GM12878 (cell line): Measurements from ENCODE around the gene MCUB. TPM values are rescaled to one million over a fixed set of nuclear protein-coding genes. Genes with fewer than 3 reads are reported as not detected.

ENCODE experiments used
- ATAC-seq: fragments of 200-7000 bp; cut with Tn5 transposase; 3 replicates; pipeline ENCODE4 v1.9.1; 2020; ENCODE audit warnings: mild to moderate bottlenecking, moderate library complexity
- BruUV-seq: library from RNA; stranded (reverse); fragments of 400-500 nt; replicated peaks from 2 replicates; lab custom pipeline; 2021; lab: Mats Ljungman, UMichigan
- CTCF ChIA-PET: fragments of 300-600 bp; sonication (Branson Sonifier 250); formaldehyde crosslinking; extraction: SDS; loops from one replicate; lab custom pipeline; 2021; ENCODE audit warnings: inconsistent platforms; lab: Yijun Ruan, JAX
- POLR2A ChIA-PET: fragments of 350-600 bp; formaldehyde crosslinking; extraction: SDS; loops from one replicate; lab custom pipeline; 2021; ENCODE audit warnings: inconsistent platforms; lab: Charles Lee
- RAD21 ChIA-PET: fragments of 300-600 bp; sonication (Branson Sonifier 250); formaldehyde crosslinking; loops from one replicate; lab custom pipeline; 2023; ENCODE audit warnings: antibody characterized with exemption; ENCODE audit not compliant: unreplicated experiment; lab: Charles Lee
- SMC1A ChIA-PET: fragments of 300-600 bp; sonication (Branson Sonifier 250); formaldehyde crosslinking; loops from one replicate; lab custom pipeline; 2023; ENCODE audit not compliant: unreplicated experiment, uncharacterized antibody; lab: Charles Lee
- DNase-seq: peaks from one replicate; pipeline ENCODE4 v3.0.0-alpha.2; 2011; ENCODE audit warnings: low read depth, low spot score
- FAIRE-seq: peaks from 3 replicates; lab custom pipeline; 2011; peaks lifted over from hg19 to GRCh38; lab: Jason Lieb, UNC
- H2AFZ ChIP-seq: 2 replicates; pipeline ENCODE4 v1.6.0; 2011; ENCODE audit warnings: low read depth, low read length, control low read depth; ENCODE audit not compliant: control insufficient read depth
- H3K27ac ChIP-seq: 2 replicates; pipeline ENCODE4 v1.5.1; 2011; ENCODE audit warnings: control low read depth; ENCODE audit not compliant: control insufficient read depth, insufficient read depth
- H3K27me3 ChIP-seq, 2 experiments: replicated peaks in 1 of 2; 2 replicates each; pipeline versions ENCODE4 v1.6.0 to v1.6.1; 2011; ENCODE audit warnings: low read length in 1 of 2; ENCODE audit not compliant: control insufficient read depth in 2 of 2, insufficient read depth in 2 of 2
- H3K36me3 ChIP-seq, 2 experiments: 2 replicates each; pipeline ENCODE4 v1.5.1; 2011; ENCODE audit warnings: low read length in 1 of 2; ENCODE audit not compliant: control insufficient read depth in 2 of 2, insufficient read depth in 2 of 2
- H3K4me1 ChIP-seq: 2 replicates; pipeline ENCODE4 v1.6.1; 2011; ENCODE audit warnings: mild to moderate bottlenecking, low read length, moderate library complexity, mixed read lengths; ENCODE audit not compliant: control insufficient read depth, insufficient read depth
- H3K4me2 ChIP-seq: 2 replicates; pipeline ENCODE4 v1.6.0; 2011; ENCODE audit warnings: control low read depth; ENCODE audit not compliant: control insufficient read depth, insufficient read depth
- H3K4me3 ChIP-seq: fragments of 200-600 bp; sonication (generic); 2 replicates; pipeline ENCODE4 v1.5.1; 2016
- H3K79me2 ChIP-seq: 2 replicates; pipeline ENCODE4 v1.6.0; 2011; ENCODE audit warnings: low read length; ENCODE audit not compliant: control insufficient read depth, insufficient read depth
- H3K9ac ChIP-seq: 2 replicates; pipeline ENCODE4 v1.8.0; 2011; ENCODE audit warnings: low read length, control low read depth, mixed read lengths; ENCODE audit not compliant: control insufficient read depth, insufficient read depth
- H3K9me3 ChIP-seq: replicated peaks from 3 replicates; pipeline ENCODE4 v1.5.1; 2011; ENCODE audit warnings: mild to moderate bottlenecking, low read length; ENCODE audit not compliant: control insufficient read depth, insufficient read depth
- H4K20me1 ChIP-seq: 2 replicates; pipeline ENCODE4 v1.6.0; 2011; ENCODE audit not compliant: control insufficient read depth, insufficient read depth
- CHD2 ChIP-seq: IDR thresholded peaks from 2 replicates; pipeline ENCODE4 v1.6.1; 2011; ENCODE audit warnings: low read depth, low read length, improper control_type of control experiment, borderline replicate concordance
- CREB1 ChIP-seq: IDR thresholded peaks from 2 replicates; pipeline ENCODE4 v1.6.1; 2012; ENCODE audit warnings: low read depth, mild to moderate bottlenecking, inconsistent platforms
- DPF2 ChIP-seq: fragments of 450-650 bp; IDR thresholded peaks from 2 replicates; pipeline ENCODE4 v1.6.1; 2017; ENCODE audit warnings: mild to moderate bottlenecking
- HDAC2 ChIP-seq: fragments of 200-600 bp; sonication (generic); IDR thresholded peaks from 2 replicates; pipeline ENCODE4 v1.6.1; 2017
- KLF5 ChIP-seq: fragments of 450-650 bp; IDR thresholded peaks from 2 replicates; pipeline ENCODE4 v1.6.1; 2014; ENCODE audit warnings: mild to moderate bottlenecking; ENCODE audit not compliant: partially characterized antibody
- MEF2A ChIP-seq: IDR thresholded peaks from 2 replicates; pipeline ENCODE4 v1.6.1; 2011; ENCODE audit warnings: low read depth, mild to moderate bottlenecking, low read length, moderate library complexity; ENCODE audit not compliant: insufficient read depth
- MTA3 ChIP-seq: IDR thresholded peaks from 2 replicates; pipeline ENCODE4 v1.6.1; 2012; ENCODE audit warnings: low read length, inconsistent platforms, borderline replicate concordance
- MXI1 ChIP-seq: fragments of 150-350 bp; IDR thresholded peaks from 2 replicates; pipeline ENCODE4 v1.6.1; 2011; ENCODE audit warnings: low read depth, mild to moderate bottlenecking, inconsistent platforms, low read length, improper control_type of control experiment
- SRF ChIP-seq, 2 experiments: IDR thresholded peaks; 2 replicates each; pipeline ENCODE4 v1.6.1; 2011; ENCODE audit warnings: low read depth in 2 of 2, low read length in 2 of 2, mild to moderate bottlenecking in 1 of 2, moderate library complexity in 1 of 2
- ZNF274 ChIP-seq: IDR thresholded peaks from one replicate; pipeline ENCODE4 v1.8.0; 2011; ENCODE audit not compliant: insufficient read length, insufficient read depth
- ZZZ3 ChIP-seq: IDR thresholded peaks from 2 replicates; pipeline ENCODE4 v1.6.1; 2011; ENCODE audit warnings: low read depth; ENCODE audit not compliant: control insufficient read depth, insufficient read length
- WGBS: methylation state at CpG from one replicate; pipeline ENCODE4 v1.1.6; 2016; ENCODE audit warnings: low lambda C conversion rate; ENCODE audit not compliant: insufficient replicate concordance, insufficient coverage; ENCODE audit errors: missing lambda C conversion rate; 5-methylcytosine and 5-hydroxymethylcytosine counted together
- in situ Hi-C: fragments of 300-500 bp; cut with MboI; formaldehyde crosslinking; loops from 9 replicates; pipeline ENCODE4 v1.14.3; 2018; ENCODE audit warnings: mixed read lengths
- intact Hi-C: fragments of 100-400 bp; cut with micrococcal nuclease; formaldehyde crosslinking; loops from one replicate; pipeline ENCODE4 v1.14.2; 2022; ENCODE audit not compliant: unreplicated experiment
- polyA plus RNA-seq, 11 experiments: library from polyadenylated mRNA; depleted of rRNA in 4 of 11; unstranded in 6 of 11; stranded (reverse) in 5 of 11; fragments of >200 nt; fragmentation: Nextera tagmentation in 4 of 11; fragmentation: Illumina TruSeq in 1 of 11; extraction: Ambion mirVana in 4 of 11; extraction: Trizol in 1 of 11; gene quantifications; 1 replicate in 1 of 11; 2 replicates in 10 of 11; pipeline versions ENCODE4 v1.2.1 to v1.2.3, GENCODE V29; 2011 to 2016; ENCODE audit warnings: inconsistent platforms in 2 of 11, missing spikeins in 2 of 11, low read depth in 1 of 11
- total RNA-seq, 4 experiments: library from RNA; depleted of rRNA in 3 of 4; stranded (reverse); fragments of >200 nt in 3 of 4; fragmentation: Illumina TruSeq in 1 of 4; extraction: Trizol in 1 of 4; gene quantifications; 2 replicates each; pipeline versions ENCODE4 v1.2.1 to v1.2.3, GENCODE V29; 2013 to 2021
- TF ChIP-seq, protein P1 (sequence below): fragments of 450-650 bp; IDR thresholded peaks from 2 replicates; pipeline ENCODE4 v1.6.1; 2017; ENCODE audit warnings: borderline replicate concordance
- TF ChIP-seq, protein P2 (sequence below): fragments of 450-650 bp; IDR thresholded peaks from 2 replicates; pipeline ENCODE4 v1.6.1; 2014; ENCODE audit warnings: mild to moderate bottlenecking
- TF ChIP-seq, protein P3 (sequence below): IDR thresholded peaks from 2 replicates; pipeline ENCODE4 v1.6.1; 2011; ENCODE audit warnings: borderline replicate concordance, low read depth, mild to moderate bottlenecking, moderate library complexity, low read length; ENCODE audit not compliant: insufficient read depth, poor library complexity, severe bottlenecking
- TF ChIP-seq, protein P4 (sequence below): fragments of 450-650 bp; IDR thresholded peaks from 2 replicates; pipeline ENCODE4 v1.6.1; 2017; ENCODE audit warnings: mild to moderate bottlenecking, low read depth, inconsistent platforms; ENCODE audit not compliant: poor library complexity, severe bottlenecking

MCUB gene
- total and polyA plus RNA-seq, 10 of the 15 experiments (the other 5 are each of a cell fraction or from before 2014, with no cell fraction given), result 4.7 to 63.7 (median 39.4) TPM

DNA sequence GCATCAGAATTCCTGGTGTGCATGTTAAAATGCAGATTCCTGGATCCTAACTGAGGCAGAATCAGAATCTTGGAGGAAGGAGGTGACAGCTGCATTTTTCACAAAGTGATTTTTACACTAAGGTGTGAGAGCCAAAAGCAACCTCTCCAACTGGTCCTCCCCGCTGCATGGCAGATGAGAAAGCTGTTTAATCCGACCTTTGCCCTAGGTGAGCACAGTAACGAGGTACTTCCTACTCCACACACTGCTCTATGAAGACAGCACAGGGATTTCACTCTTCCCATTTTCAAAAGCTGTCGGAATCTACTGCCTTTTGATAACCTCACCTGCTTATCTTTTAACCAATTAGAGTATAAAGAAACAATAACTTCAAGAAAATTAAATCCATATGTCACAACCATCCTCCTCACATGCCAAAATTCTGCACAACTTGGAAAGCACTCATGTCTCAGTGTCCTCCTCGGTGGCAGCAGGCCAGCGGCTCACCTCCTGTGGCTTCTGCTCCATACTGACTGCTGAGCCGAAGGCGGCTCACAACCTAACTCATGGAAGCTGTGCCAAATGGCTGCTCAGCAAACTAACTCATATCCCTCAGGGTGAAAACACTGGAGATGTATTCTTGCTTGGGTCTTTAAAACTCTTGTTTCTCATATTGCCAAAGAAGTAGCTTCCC is 139.6 kb downstream of the MCUB start:
- in situ Hi-C loops, result no loop called here
- ChIA-PET RAD21 (interaction anchor here (1.2 to 2.6 kb wide), 3 partner anchors 9 to 266 kb away, joined by 3 to 10 read pairs (median 5); partner anchors contain the start of gene SEC24B), POLR2A (interaction anchor here (0.9 to 2.5 kb wide), 3 partner anchors 9 to 139 kb away, joined by 4 to 13 read pairs (median 9); partner anchors contain the start of gene MCUB)
- TF ChIP-seq CHD2, result no peak
- TF ChIP-seq MEF2A, result no peak
- TF ChIP-seq, protein P1, sequence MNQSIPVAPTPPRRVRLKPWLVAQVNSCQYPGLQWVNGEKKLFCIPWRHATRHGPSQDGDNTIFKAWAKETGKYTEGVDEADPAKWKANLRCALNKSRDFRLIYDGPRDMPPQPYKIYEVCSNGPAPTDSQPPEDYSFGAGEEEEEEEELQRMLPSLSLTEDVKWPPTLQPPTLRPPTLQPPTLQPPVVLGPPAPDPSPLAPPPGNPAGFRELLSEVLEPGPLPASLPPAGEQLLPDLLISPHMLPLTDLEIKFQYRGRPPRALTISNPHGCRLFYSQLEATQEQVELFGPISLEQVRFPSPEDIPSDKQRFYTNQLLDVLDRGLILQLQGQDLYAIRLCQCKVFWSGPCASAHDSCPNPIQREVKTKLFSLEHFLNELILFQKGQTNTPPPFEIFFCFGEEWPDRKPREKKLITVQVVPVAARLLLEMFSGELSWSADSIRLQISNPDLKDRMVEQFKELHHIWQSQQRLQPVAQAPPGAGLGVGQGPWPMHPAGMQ, result no peak
- TF ChIP-seq DPF2, result no peak
- no peak for TF ChIP-seq ZNF274
- no peak for TF ChIP-seq HDAC2
- TF ChIP-seq, protein P2, sequence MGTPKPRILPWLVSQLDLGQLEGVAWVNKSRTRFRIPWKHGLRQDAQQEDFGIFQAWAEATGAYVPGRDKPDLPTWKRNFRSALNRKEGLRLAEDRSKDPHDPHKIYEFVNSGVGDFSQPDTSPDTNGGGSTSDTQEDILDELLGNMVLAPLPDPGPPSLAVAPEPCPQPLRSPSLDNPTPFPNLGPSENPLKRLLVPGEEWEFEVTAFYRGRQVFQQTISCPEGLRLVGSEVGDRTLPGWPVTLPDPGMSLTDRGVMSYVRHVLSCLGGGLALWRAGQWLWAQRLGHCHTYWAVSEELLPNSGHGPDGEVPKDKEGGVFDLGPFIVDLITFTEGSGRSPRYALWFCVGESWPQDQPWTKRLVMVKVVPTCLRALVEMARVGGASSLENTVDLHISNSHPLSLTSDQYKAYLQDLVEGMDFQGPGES, result no peak
- TF ChIP-seq MTA3, result no peak
- TF ChIP-seq, protein P3, sequence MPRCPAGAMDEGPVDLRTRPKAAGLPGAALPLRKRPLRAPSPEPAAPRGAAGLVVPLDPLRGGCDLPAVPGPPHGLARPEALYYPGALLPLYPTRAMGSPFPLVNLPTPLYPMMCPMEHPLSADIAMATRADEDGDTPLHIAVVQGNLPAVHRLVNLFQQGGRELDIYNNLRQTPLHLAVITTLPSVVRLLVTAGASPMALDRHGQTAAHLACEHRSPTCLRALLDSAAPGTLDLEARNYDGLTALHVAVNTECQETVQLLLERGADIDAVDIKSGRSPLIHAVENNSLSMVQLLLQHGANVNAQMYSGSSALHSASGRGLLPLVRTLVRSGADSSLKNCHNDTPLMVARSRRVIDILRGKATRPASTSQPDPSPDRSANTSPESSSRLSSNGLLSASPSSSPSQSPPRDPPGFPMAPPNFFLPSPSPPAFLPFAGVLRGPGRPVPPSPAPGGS, result no peak
- no peak for TF ChIP-seq SRF (IDR thresholded peaks at IDR 0.05; ENCODE audit: low read depth in 2 of 2, low read length in 2 of 2)
- no peak for TF ChIP-seq CREB1
- TF ChIP-seq MXI1, result no peak
- TF ChIP-seq, protein P4, sequence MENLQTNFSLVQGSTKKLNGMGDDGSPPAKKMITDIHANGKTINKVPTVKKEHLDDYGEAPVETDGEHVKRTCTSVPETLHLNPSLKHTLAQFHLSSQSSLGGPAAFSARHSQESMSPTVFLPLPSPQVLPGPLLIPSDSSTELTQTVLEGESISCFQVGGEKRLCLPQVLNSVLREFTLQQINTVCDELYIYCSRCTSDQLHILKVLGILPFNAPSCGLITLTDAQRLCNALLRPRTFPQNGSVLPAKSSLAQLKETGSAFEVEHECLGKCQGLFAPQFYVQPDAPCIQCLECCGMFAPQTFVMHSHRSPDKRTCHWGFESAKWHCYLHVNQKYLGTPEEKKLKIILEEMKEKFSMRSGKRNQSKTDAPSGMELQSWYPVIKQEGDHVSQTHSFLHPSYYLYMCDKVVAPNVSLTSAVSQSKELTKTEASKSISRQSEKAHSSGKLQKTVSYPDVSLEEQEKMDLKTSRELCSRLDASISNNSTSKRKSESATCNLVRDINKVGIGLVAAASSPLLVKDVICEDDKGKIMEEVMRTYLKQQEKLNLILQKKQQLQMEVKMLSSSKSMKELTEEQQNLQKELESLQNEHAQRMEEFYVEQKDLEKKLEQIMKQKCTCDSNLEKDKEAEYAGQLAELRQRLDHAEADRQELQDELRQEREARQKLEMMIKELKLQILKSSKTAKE, result no peak
- no peak for TF ChIP-seq ZZZ3
- no peak for TF ChIP-seq KLF5

More for the DNA sequence above, 139.6 kb downstream of the MCUB start:
- Histone ChIP-seq H2AFZ (no peak overlapping the region), H4K20me1 (no peaks in the 10 kb centered on the region), H3K4me2 (no peak overlapping the region), H3K36me3 (no peaks in the 10 kb centered on the region; a peak in 1 of 4 replicates), H3K27ac (no peak overlapping the region), H3K27me3 (no peaks in the 10 kb centered on the region), H3K9ac (no peak overlapping the region), H3K9me3 (no peaks in the 10 kb centered on the region), H3K79me2 (peaks cover 6% of the 10 kb centered on the region), H3K4me1 (peaks cover 14% of the 10 kb centered on the region), H3K4me3 (no peak overlapping the region)
- ATAC-seq (no peak), FAIRE-seq (no peak), DNase-seq (no peak)
- 99% methylated on average over 8 of the region's 8 CpGs for WGBS
- ChIA-PET SMC1A (interaction anchor here (0.7 to 6.3 kb wide), 13 partner anchors 10 to 142 kb away, joined by 3 to 27 read pairs (median 5); partner anchors contain the start of gene RRH), CTCF (interaction anchor here (0.6 to 2.9 kb wide), 12 partner anchors 9 to 278 kb away, joined by 3 to 11 read pairs (median 4); partner anchors contain the start of genes CFI and RRH)
- BruUV-seq, result no TSS peak
- intact Hi-C loops, result loop anchor here (10.0 kb wide), 1 partner anchor 275 kb away; no protein-coding TSS in a partner anchor
